Measurements from ENCODE around the gene IL18RAP. TPM values are rescaled to one million over a fixed set of nuclear protein-coding genes. Genes with fewer than 3 reads are reported as not detected.

The IL18RAP gene
- polyA plus RNA-seq, 1 donor from 2014 or later = not detected

Small RNA genes within 50 kb of the gene (small RNA-seq; reads per million reads assigned to genes)
- gene MIR4772 = 0 reads per million in 3 experiments

Other genes with a start within 250 kb of the IL18RAP start
- not detected in 2 replicates for gene IL1RL2, start 236.1 kb upstream of the IL18RAP start, polyA plus RNA-seq
- not detected in 2 replicates for gene IL1RL1, start 111.6 kb upstream of the IL18RAP start, polyA plus RNA-seq
- gene IL18R1, start 67.4 kb upstream of the IL18RAP start, polyA plus RNA-seq = 0.09 TPM in 1 of 2 replicates, not detected in the other
- 0.06 and 0.15 TPM in 2 replicates for gene SLC9A4, start 50.1 kb downstream of the IL18RAP start, polyA plus RNA-seq
- gene SLC9A2, start 196.4 kb downstream of the IL18RAP start, polyA plus RNA-seq = 0.09 and 0.26 TPM in 2 replicates

Data from neural cell (in vitro differentiated cells).